HG02938 (cell line): ENCODE data around the gene LARP6.
"Not testable (repeated sequence)": the region's sequence is repeated elsewhere in the genome, so short reads cannot be mapped to it uniquely, and the experiment has no call there.

Experiments
- ATAC-seq: cut with Tn5 transposase; IDR thresholded peaks from one replicate; pipeline ENCODE4 v1.9.1; 2021; ENCODE audit warnings: mild to moderate bottlenecking, moderate library complexity; ENCODE audit not compliant: unreplicated experiment

The LARP6 gene

GRCh38 chr15:70859322-70859908, 5.5 kb upstream of the LARP6 start:
- no peak for ATAC-seq

- ATAC-seq = not testable (repeated sequence)
These were observed 4.8 kb upstream of the LARP6 start for GRCh38 chr15:70858614-70859321.

DNA sequence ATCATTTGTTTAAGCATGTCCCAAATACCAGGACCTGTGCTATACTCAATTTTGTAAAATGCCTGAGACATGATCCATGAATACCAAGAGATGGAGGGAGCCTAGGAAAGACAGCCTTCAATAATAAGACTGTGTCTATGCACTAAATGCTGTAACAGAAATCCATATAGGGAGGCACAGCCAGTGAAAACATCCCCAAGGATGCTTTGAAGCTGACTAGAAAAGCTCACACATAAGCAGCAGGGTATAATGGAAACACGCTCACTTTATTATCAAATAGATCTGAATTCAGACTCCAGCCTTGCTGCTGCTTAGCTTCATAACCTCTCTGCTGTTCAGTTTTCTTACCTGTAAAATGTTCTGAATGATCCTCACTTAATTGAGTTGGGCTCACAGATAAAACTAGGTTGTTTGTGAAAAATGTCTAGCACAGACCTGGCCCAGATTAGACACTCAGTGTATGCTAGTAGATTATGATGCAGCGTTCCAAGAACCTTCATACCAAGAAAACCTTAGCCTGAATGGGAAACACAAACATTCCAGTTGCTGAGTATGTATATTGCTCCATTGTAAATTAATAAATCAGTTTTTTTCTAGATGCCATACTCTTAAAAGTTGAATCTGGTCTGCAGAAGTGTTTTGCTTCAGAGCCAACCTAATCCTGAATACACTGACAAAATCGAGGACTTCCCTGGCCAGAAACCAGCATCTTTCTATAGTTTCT, 3.8 kb upstream of the LARP6 start:
- ATAC-seq = no peak

DNA sequence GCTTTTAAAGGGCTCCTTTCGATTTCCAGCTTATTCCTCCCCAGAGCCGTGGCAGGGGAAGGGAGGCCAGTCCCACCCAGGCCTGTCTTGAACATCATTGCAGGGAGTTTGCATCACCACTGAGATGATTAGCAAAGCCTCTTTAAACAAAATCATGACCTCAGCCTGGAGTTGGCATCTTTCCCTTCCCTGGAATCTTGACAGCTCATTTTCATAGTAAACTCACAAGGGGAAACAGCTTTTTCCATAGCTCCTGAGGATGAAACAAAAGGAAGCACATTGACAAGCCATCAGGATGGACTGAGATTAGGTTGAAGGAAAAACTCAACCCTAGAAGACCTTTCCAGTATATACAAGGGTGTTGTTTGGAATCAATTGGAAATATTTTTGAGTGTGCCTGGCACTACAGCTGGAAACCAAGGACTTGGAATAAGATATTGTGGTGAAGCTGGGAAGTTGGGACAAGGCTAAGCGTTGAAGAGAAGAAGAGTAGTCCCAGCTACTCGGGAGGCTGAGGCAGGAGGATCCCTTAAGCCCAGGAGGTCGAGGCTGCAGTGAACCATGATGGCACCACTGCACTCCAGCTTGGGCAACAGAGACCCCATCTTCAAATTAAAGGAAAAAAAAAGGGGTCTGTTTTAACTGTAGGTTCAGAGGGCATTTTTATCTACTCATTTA, 3.1 kb upstream of the LARP6 start:
- no peak for ATAC-seq

- ATAC-seq = no peak
These were observed 2.4 kb upstream of the LARP6 start for GRCh38 chr15:70856177-70856883.

- no peak for ATAC-seq
These were observed 1.8 kb upstream of the LARP6 start for GRCh38 chr15:70855764-70856163.

DNA sequence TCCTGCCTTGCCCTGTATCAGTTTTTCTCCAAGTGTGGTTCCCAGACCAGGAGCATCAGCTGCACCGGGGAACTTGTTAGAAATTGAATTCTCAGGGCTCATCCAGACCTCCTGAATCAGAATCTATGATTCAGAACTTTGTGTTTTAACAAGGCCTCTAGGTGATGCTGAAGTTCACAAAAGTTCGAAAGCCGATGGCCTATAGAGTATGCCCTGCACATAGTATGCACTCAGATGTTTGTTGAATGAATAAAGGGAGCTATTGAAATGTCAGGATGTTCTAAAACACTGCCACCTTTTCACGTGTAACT, 664 bp upstream of the LARP6 start:
- no peak for ATAC-seq

DNA sequence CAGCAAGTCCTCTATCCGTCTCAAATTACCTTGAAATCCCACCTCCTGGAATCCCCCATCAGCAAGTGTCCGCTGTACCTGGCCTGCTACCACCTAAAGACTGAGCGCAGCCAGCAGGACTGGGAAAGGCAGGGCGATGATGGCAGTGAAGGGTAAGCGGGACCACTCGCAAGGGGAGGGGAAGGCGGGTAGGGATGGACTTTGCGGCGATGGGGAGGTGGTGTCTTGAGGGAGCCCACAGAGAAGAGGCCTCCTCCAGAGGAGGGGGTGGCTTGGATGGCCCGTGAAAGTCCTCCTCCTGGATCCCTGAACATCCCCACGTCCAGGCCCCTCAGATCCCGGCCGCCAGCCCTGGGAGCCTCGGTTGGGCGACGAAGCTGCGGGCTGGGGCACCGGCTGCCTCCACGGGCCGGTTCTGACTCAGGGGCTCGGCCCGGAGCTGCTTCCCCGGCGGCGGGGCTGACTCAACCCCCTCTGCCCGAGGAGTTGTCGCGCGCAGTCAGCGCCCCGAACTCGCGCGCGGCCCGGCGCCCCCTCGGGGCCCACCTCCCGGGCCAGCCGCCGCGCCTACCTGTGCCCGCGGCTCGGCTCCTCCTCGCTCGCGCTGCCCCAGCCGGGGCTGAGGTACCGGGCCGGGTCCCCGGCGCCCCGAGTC, 512 bp downstream of the LARP6 start:
- no peak for ATAC-seq

GRCh38 chr15:70852501-70853317, 1.2 kb downstream of the LARP6 start:
- ATAC-seq = no peak

- no peak for ATAC-seq
These were observed 2.1 kb downstream of the LARP6 start for GRCh38 chr15:70851889-70852288.

- no peak for ATAC-seq
These were observed 8.2 kb downstream of the LARP6 start for GRCh38 chr15:70845602-70846360.

DNA sequence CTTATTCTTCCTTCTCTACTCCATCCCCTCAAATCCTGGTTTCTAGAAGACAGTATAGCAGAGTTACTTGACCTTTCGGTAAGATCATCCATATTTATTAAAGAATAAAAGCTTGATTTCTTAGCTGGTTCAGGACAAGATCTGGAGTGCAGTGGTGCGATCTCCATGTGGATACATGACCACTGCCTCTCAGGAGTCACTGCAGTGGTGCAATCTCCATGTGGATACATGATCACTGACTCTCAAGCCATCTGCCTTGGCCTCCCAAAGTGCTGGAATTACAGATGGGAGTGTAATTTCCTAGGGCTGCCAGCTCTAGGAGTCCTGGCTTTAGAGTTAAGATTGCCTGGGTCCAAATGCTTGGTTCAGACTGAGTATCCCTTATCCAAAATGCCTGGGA, 16.5 kb downstream of the LARP6 start:
- no peak for ATAC-seq

- ATAC-seq = no peak
These were observed 18.1 kb downstream of the LARP6 start for GRCh38 chr15:70835841-70836240.

DNA sequence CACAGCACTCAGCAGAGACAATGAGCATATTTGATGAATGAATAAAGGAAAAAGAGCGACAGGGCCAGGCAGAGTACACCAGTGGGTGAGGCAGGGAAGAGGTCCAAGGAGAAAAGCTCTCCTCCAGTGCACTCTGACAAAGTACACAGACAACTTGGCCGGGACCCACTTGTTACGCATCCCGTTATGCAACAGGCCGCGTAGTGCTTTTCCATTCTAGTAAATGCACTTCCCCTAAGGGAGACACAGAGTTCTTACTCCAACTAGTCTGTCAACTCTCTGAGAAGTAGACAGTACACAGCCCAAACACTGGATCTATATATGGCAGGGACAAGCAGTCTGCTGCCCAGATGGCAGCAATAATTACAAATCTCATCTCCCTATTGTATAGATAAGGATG, 18.5 kb downstream of the LARP6 start:
- ATAC-seq = no peak

GRCh38 chr15:70834999-70835398, 19.0 kb downstream of the LARP6 start:
- no peak for ATAC-seq

DNA sequence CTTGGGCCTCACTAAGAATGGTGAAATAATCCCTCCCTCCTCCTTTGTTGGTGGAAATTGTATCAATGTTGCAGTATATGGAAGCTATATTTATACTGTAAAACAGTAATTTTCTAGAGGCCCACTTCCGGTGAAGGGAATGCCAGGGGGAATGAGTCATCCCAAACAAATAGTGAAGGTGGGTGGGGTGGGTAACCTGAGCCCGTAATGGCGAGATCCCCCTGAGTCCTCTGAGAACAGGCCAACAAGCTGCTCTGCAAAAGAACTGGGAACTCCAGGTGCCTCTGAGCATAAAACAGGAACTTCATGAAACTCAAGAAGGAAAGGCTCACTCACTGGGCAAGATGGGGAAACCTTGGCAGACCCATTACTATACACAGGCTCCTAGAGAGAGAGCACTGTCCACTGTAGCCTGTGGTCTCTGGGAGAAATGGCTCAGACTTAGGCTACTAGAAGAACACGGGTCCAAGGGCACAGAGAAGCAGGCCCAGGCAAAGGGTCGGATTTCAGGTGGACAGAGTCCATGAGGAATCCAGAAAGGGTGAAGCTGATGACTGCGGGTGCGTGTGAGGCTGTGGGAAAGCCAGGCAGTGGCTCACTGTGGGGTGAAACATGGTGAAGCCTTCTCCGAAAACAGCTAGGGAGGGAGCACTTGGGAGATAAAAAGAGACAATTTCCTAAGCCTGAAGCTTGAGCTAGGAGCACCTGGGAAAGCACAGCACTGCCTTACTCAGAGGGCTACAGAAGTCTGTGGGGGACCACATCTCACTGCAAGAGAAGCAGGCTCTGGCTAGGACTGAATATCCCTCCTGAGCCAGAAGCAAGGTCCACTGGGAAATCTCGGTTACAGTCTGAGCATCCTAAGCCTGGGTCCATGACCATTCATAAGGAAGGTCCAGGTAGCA, 19.8 kb downstream of the LARP6 start:
- no peak for ATAC-seq

DNA sequence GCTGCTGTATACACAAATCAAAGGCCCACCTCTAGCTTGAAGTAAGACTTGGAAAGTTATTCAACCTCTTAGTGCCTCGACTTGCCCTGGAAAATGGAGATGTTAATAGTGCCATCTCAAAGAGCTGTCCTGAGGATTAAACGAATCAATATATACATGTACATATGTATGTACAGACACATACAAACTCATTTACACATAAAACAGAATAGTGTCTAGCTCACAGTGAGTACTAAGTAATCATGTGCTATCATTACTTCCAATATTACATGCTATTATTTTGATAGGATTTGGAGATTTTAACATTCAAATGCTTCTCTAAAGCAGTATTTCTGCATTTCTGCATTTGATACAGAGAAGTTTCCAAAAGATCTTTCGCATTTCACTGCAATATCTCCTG, 20.5 kb downstream of the LARP6 start:
- ATAC-seq = no peak

GRCh38 chr15:70832176-70832575, 21.8 kb downstream of the LARP6 start:
- no peak for ATAC-seq
